Measurements from ENCODE around the gene DDX25.

The DDX25 gene

DNA sequence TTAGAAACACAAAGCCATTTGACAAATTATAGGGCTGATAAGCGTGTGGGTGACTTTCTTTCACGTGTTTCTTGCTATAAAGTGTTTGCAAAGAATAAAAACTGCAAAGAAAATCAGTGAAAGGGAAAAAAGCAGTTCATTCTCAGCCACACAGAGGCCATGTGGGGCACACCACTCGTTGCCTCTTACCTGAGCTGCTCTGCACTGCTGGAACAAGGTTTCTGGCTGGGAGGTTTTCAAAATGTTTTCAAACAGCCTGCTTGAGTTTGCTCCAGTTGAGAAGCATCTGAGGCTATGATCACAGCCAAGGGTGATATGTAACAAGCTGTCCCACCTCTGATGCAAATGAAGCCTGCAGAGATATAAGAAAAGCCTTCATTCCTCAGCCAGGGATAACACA lies 26.8 kb downstream of the DDX25 start:
- ChIA-PET CTCF (interaction anchor here (1.0 to 1.5 kb wide), 3 partner anchors 9 to 13 kb away, joined by 3 to 7 read pairs (median 4); no protein-coding TSS in a partner anchor), POLR2A (no interaction called here)
- DNase-seq (ENCODE audit: extremely low spot score): no peak
- TF ChIP-seq SP1 (IDR thresholded peaks at IDR 0.05) (no peak), HDGF (IDR thresholded peaks at IDR 0.05; ENCODE audit: borderline replicate concordance) (no peak), L3MBTL2 (conservative IDR thresholded peaks at IDR 0.05) (no peak), ZNF384 (IDR thresholded peaks at IDR 0.05) (no peak), BHLHE40 (IDR thresholded peaks at IDR 0.05; ENCODE audit: borderline replicate concordance) (no peak)

DNA sequence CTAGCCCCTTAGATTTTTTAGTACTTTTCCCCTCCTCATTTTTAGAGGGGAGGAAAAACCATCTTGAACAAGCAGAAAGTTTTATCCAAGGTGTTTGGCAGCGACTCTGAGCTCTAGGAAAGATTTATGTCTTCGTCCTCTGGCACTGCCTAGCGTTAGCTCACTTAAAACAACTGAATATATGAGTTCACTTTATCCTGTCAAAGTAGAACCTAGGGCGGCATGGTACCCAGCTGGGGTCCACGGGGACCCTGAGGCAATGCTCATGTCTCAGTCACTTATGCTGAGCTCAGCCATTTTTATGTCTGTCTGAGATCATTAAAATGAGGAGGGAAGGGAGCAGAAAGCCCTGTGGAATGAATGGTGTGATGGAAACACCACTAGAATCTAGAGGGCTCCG lies 27.4 kb downstream of the DDX25 start:
- DNase-seq (ENCODE audit: extremely low spot score): no peak
- TF ChIP-seq PKNOX1 (IDR thresholded peaks at IDR 0.05) (peak; percentile 70), NFRKB (IDR thresholded peaks at IDR 0.05) (no peak), ELF4 (IDR thresholded peaks at IDR 0.05) (no peak)
- ChIA-PET POLR2A (no interaction called here), CTCF (interaction anchor here (1.0 to 1.5 kb wide), 3 partner anchors 8 to 13 kb away, joined by 3 to 7 read pairs (median 4); no protein-coding TSS in a partner anchor)

DNA sequence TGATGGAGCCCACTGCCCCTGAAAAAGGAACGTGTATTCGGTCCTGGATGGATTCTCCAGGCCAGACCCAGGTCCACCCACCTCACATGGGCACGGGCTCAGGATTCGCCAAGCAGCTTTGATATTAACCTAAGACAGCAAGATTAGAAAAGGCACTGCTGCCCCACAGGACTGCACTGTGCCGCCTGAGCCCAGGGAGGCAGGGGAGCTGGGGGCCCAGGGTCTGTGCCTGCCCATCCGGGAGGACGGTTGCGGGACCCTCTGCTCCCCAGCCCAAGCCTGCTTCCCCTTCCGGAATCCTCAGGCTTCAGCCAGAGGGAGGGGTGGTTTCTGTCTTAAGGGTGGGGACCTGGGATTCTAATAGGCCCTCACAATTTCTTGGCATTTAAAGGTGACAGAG lies 28.0 kb downstream of the DDX25 start:
- CTCF ChIA-PET: interaction anchor here (1.0 to 1.5 kb wide), 3 partner anchors 8 to 12 kb away, joined by 3 to 7 read pairs (median 4); no protein-coding TSS in a partner anchor
- no peak for DNase-seq (ENCODE audit: extremely low spot score)
- POLR2A ChIA-PET: no interaction called here
- TF ChIP-seq ELF4 (IDR thresholded peaks at IDR 0.05): no peak
- TF ChIP-seq FOXA1 (IDR thresholded peaks at IDR 0.05): no peak
- no peak for TF ChIP-seq TARDBP (IDR thresholded peaks at IDR 0.05)
- no peak for TF ChIP-seq SP1 (IDR thresholded peaks at IDR 0.05)
- no peak for TF ChIP-seq SUZ12 (IDR thresholded peaks at IDR 0.05)
- no peak for TF ChIP-seq BHLHE40 (IDR thresholded peaks at IDR 0.05; ENCODE audit: borderline replicate concordance)
- TF ChIP-seq HDGF (IDR thresholded peaks at IDR 0.05; ENCODE audit: borderline replicate concordance): no peak

GRCh38 chr11:125933030-125933813 lies 28.9 kb downstream of the DDX25 start:
- DNase-seq (ENCODE audit: extremely low spot score): no peak
- ChIA-PET CTCF (no interaction called here), POLR2A (no interaction called here)
- no peak for TF ChIP-seq ARNT (IDR thresholded peaks at IDR 0.05)
- no peak for TF ChIP-seq BHLHE40 (IDR thresholded peaks at IDR 0.05; ENCODE audit: borderline replicate concordance)
- no peak for TF ChIP-seq HDGF (IDR thresholded peaks at IDR 0.05; ENCODE audit: borderline replicate concordance)
- no peak for TF ChIP-seq FOXM1 (IDR thresholded peaks at IDR 0.05; ENCODE audit: borderline replicate concordance)
- TF ChIP-seq FOXA1 (IDR thresholded peaks at IDR 0.05): no peak
- TF ChIP-seq L3MBTL2 (conservative IDR thresholded peaks at IDR 0.05): no peak
- no peak for TF ChIP-seq SP1 (IDR thresholded peaks at IDR 0.05)
- TF ChIP-seq PKNOX1 (IDR thresholded peaks at IDR 0.05): no peak
- no peak for TF ChIP-seq NFRKB (IDR thresholded peaks at IDR 0.05)
- no peak for TF ChIP-seq TARDBP (IDR thresholded peaks at IDR 0.05)
- TF ChIP-seq ELF4 (IDR thresholded peaks at IDR 0.05): no peak
- no peak for TF ChIP-seq FOXK2 (IDR thresholded peaks at IDR 0.05)
- no peak for TF ChIP-seq SUZ12 (IDR thresholded peaks at IDR 0.05)

DNA sequence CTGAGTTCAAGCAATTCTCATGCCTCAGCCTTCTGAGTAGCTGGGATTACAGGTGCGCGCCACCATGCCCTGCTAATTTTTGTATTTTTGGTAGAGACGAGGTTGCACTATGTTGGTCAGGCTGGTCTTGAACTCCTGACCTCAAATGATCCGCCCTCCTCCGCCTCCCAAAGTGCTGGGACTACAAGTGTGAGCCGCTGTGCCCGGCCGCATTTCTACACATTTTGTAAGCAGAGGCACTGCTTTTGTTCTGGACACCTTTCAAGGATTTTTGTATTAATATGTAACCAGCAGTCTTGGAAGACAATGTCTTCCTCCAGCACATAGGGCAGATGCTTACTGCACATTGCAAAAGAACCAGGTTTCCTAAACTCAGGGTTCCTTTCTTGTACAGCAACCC lies 30.2 kb downstream of the DDX25 start:
- TF ChIP-seq L3MBTL2 (conservative IDR thresholded peaks at IDR 0.05) (no peak), FOXA1 (IDR thresholded peaks at IDR 0.05) (no peak), SUZ12 (IDR thresholded peaks at IDR 0.05) (no peak), LEF1 (IDR thresholded peaks at IDR 0.05; ENCODE audit: borderline replicate concordance) (no peak), ZNF384 (IDR thresholded peaks at IDR 0.05) (no peak)
- ChIA-PET CTCF (interaction anchor here (0.6 kb wide), 1 partner anchor 953 kb away, joined by 3 read pairs; no protein-coding TSS in a partner anchor), POLR2A (no interaction called here)
- DNase-seq (ENCODE audit: extremely low spot score): no peak

- DNase-seq (ENCODE audit: extremely low spot score): no peak
- TF ChIP-seq LEF1 (IDR thresholded peaks at IDR 0.05; ENCODE audit: borderline replicate concordance) (no peak), SP1 (IDR thresholded peaks at IDR 0.05) (no peak), SUZ12 (IDR thresholded peaks at IDR 0.05) (no peak), HDGF (IDR thresholded peaks at IDR 0.05; ENCODE audit: borderline replicate concordance) (no peak), FOXK2 (IDR thresholded peaks at IDR 0.05) (no peak), FOXM1 (IDR thresholded peaks at IDR 0.05; ENCODE audit: borderline replicate concordance) (no peak), BHLHE40 (IDR thresholded peaks at IDR 0.05; ENCODE audit: borderline replicate concordance) (no peak), NFRKB (IDR thresholded peaks at IDR 0.05) (no peak), PKNOX1 (IDR thresholded peaks at IDR 0.05) (no peak)
- ChIA-PET CTCF (interaction anchor here (0.6 kb wide), 1 partner anchor 953 kb away, joined by 3 read pairs; no protein-coding TSS in a partner anchor), POLR2A (no interaction called here)
Observed at GRCh38 chr11:125935056-125935455, 30.7 kb downstream of the DDX25 start.

GRCh38 chr11:125935618-125936199 lies 31.4 kb downstream of the DDX25 start:
- DNase-seq (ENCODE audit: extremely low spot score): no peak
- POLR2A ChIA-PET: no interaction called here
- no peak for TF ChIP-seq FOXA1 (IDR thresholded peaks at IDR 0.05)
- TF ChIP-seq ARNT (IDR thresholded peaks at IDR 0.05): no peak
- CTCF ChIA-PET: interaction anchor here (1.0 kb wide), 1 partner anchor 8 kb away, joined by 3 read pairs; no protein-coding TSS in a partner anchor

Measured in HEK293T (cell line).